HCT116 (cell line): ENCODE data around the gene PCBP3. TPM values are rescaled to one million over a fixed set of nuclear protein-coding genes. Genes with fewer than 3 reads are reported as not detected.

Experiments used
- ATAC-seq: fragments of 200-7000 bp; cut with Tn5 transposase; 2 replicates; pipeline ENCODE4 v1.9.1; 2020; ENCODE audit warnings: mild to moderate bottlenecking, moderate library complexity
- BruUV-seq: library from RNA; stranded (reverse); fragments of 400-500 nt; replicated peaks from 2 replicates; lab custom pipeline; 2021; lab: Mats Ljungman, UMichigan
- CTCF ChIA-PET: fragments of 300-600 bp; sonication (Branson Sonifier 250); formaldehyde crosslinking; loops from one replicate; lab custom pipeline; 2021; ENCODE audit warnings: antibody characterized with exemption; lab: Charles Lee
- POLR2A ChIA-PET: fragments of 300-600, 350-600 bp; sonication (Branson Sonifier 250); formaldehyde crosslinking; loops from one replicate; lab custom pipeline; 2021; ENCODE audit warnings: antibody characterized with exemption; lab: Charles Lee
- RAD21 ChIA-PET, 2 experiments: fragments of 300-600 bp; sonication (Branson Sonifier 250); formaldehyde crosslinking; loops; one replicate each; lab custom pipeline; 2023; ENCODE audit warnings: low total read pairs in 2 of 2; ENCODE audit not compliant: uncharacterized antibody in 2 of 2, unreplicated experiment in 2 of 2, low non-redundant PET in 1 of 2; lab: Charles Lee
- DNase-seq: peaks from one replicate; pipeline ENCODE4 v3.0.0-alpha.2; 2010; ENCODE audit warnings: low read depth, low spot score
- H2AFZ ChIP-seq: fragments of 200-600 bp; shearing (Covaris generic), sonication (generic); 2 replicates; pipeline ENCODE4 v1.6.1; 2017; ENCODE audit warnings: low read depth, mixed run types, mixed read lengths, antibody characterized with exemption, low read length; ENCODE audit not compliant: poor library complexity, severe bottlenecking
- H3K27ac ChIP-seq: 2 replicates; pipeline ENCODE4 v1.5.1; 2012; ENCODE audit warnings: low read depth, low read length
- H3K27me3 ChIP-seq: fragments of 200-600 bp; sonication (generic); 2 replicates; pipeline ENCODE4 v1.6.1; 2016; ENCODE audit warnings: mixed run types, low read length, mixed read lengths; ENCODE audit not compliant: insufficient read depth
- H3K36me3 ChIP-seq, 2 experiments: fragments of 200-500 bp in 1 of 2; fragments of 200-600 bp in 1 of 2; sonication (Bioruptor generic) in 1 of 2; sonication (generic) in 1 of 2; 2 replicates each; pipeline versions ENCODE4 v1.5.1 to v1.6.1; 2014 to 2016; ENCODE audit warnings: low read length in 2 of 2, inconsistent platforms in 1 of 2, mixed read lengths in 1 of 2, mixed run types in 1 of 2; ENCODE audit not compliant: insufficient read depth in 2 of 2, control insufficient read depth in 1 of 2
- H3K4me1 ChIP-seq, 2 experiments: fragments of 200-600 bp in 1 of 2; sonication (generic) in 1 of 2; 2 replicates each; pipeline versions ENCODE4 v1.5.1 to v1.6.1; 2012 to 2017; ENCODE audit warnings: low read length in 2 of 2, inconsistent platforms in 1 of 2, mild to moderate bottlenecking in 1 of 2, mixed read lengths in 1 of 2, mixed run types in 1 of 2, moderate library complexity in 1 of 2; ENCODE audit not compliant: insufficient read depth in 2 of 2, control insufficient read depth in 1 of 2
- H3K4me2 ChIP-seq: fragments of 200-600 bp; sonication (generic); 2 replicates; pipeline ENCODE4 v1.6.1; 2017; ENCODE audit warnings: mixed run types, low read length, mixed read lengths
- H3K4me3 ChIP-seq, 2 experiments: fragments of 200-600 bp in 1 of 2; sonication (generic) in 1 of 2; replicated peaks in 1 of 2; 2 replicates each; pipeline ENCODE4 v1.5.1; 2011 to 2016; ENCODE audit warnings: low read length in 2 of 2, control low read depth in 1 of 2, low read depth in 1 of 2, mild to moderate bottlenecking in 1 of 2, mixed read lengths in 1 of 2, mixed run types in 1 of 2
- H3K79me2 ChIP-seq: fragments of 200-600 bp; sonication (generic); 2 replicates; pipeline ENCODE4 v1.6.1; 2017; ENCODE audit warnings: mild to moderate bottlenecking, mixed run types, low read length, moderate library complexity, mixed read lengths; ENCODE audit not compliant: insufficient read depth
- H3K9ac ChIP-seq: fragments of 200-600 bp; sonication (generic); 2 replicates; pipeline ENCODE4 v1.6.1; 2016; ENCODE audit warnings: low read length, mixed read lengths
- H3K9me2 ChIP-seq: fragments of 200-600 bp; sonication (generic), shearing (Covaris generic); 2 replicates; pipeline ENCODE4 v1.6.1; 2017; ENCODE audit warnings: mixed run types, mild to moderate bottlenecking, moderate library complexity; ENCODE audit not compliant: insufficient read depth
- H3K9me3 ChIP-seq, 2 experiments: fragments of 200-500 bp in 1 of 2; fragments of 200-600 bp in 1 of 2; sonication (Bioruptor generic) in 1 of 2; sonication (generic) in 1 of 2; 2 replicates each; pipeline ENCODE4 v1.6.1; 2014 to 2017; ENCODE audit warnings: low read length in 2 of 2, mixed read lengths in 2 of 2, inconsistent platforms in 1 of 2, low read depth in 1 of 2, mild to moderate bottlenecking in 1 of 2, mixed run types in 1 of 2, moderate library complexity in 1 of 2; ENCODE audit not compliant: control insufficient read depth in 1 of 2, insufficient read depth in 1 of 2
- H4K20me1 ChIP-seq: fragments of 200-600 bp; sonication (generic), shearing (Covaris generic); 2 replicates; pipeline ENCODE4 v1.6.1; 2017; ENCODE audit warnings: mixed run types, mild to moderate bottlenecking, moderate library complexity; ENCODE audit not compliant: insufficient read depth
- EZH2 ChIP-seq: fragments of 200-600 bp; sonication (generic); IDR thresholded peaks from 2 replicates; pipeline ENCODE4 v1.6.1; 2017; ENCODE audit warnings: antibody characterized with exemption, mixed run types
- JUND ChIP-seq: IDR thresholded peaks from 2 replicates; pipeline ENCODE4 v1.6.1; 2012
- POLR2A ChIP-seq: IDR thresholded peaks from 2 replicates; pipeline ENCODE4 v1.7.0; 2011; ENCODE audit warnings: borderline replicate concordance; ENCODE audit not compliant: insufficient read depth, insufficient read length; ENCODE audit errors: extremely low read depth
- intact Hi-C: fragments of 100-400 bp; cut with micrococcal nuclease; formaldehyde crosslinking; loops from 2 replicates; pipeline ENCODE4 v1.10.0; 2022
- total RNA-seq: library from RNA; stranded (reverse); gene quantifications from one replicate; pipeline ENCODE4 v1.2.1, GENCODE V29; 2021; ENCODE audit not compliant: unreplicated experiment
- TF ChIP-seq, protein P1 (sequence below): IDR thresholded peaks from 2 replicates; pipeline ENCODE4 v1.6.1; 2011; ENCODE audit warnings: mild to moderate bottlenecking, low read length, moderate library complexity; ENCODE audit not compliant: insufficient replicate concordance; ENCODE audit errors: extremely low read depth

Gene PCBP3
- total RNA-seq, 1 experiment from 2014 or later, result 3.1 TPM

- H3K4me1 ChIP-seq, result peaks cover 0 to 10% of the 10 kb centered on the region in 2 experiments; a peak in 2 of 4 replicates
- H3K79me2 ChIP-seq, result no peaks in the 10 kb centered on the region
- no peak overlapping the region for H2AFZ ChIP-seq
- no TSS peak for BruUV-seq
- DNase-seq, result no peak
- ChIA-PET POLR2A (no interaction called here), CTCF (interaction anchor here (0.8 kb wide), 1 partner anchor 17 kb away, joined by 3 read pairs; no protein-coding TSS in a partner anchor), RAD21 (no interaction called here)
- H3K9ac ChIP-seq, result no peak overlapping the region
- H3K36me3 ChIP-seq, result no peaks in the 10 kb centered on the region
- TF ChIP-seq, protein P1, sequence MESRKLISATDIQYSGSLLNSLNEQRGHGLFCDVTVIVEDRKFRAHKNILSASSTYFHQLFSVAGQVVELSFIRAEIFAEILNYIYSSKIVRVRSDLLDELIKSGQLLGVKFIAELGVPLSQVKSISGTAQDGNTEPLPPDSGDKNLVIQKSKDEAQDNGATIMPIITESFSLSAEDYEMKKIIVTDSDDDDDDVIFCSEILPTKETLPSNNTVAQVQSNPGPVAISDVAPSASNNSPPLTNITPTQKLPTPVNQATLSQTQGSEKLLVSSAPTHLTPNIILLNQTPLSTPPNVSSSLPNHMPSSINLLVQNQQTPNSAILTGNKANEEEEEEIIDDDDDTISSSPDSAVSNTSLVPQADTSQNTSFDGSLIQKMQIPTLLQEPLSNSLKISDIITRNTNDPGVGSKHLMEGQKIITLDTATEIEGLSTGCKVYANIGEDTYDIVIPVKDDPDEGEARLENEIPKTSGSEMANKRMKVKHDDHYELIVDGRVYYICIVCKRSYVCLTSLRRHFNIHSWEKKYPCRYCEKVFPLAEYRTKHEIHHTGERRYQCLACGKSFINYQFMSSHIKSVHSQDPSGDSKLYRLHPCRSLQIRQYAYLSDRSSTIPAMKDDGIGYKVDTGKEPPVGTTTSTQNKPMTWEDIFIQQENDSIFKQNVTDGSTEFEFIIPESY, result no peak
- TF ChIP-seq POLR2A (no peak), JUND (no peak)
- no peak overlapping the region for H3K4me2 ChIP-seq
- no peaks in the 10 kb centered on the region for H4K20me1 ChIP-seq
- no peak overlapping the region for H3K4me3 ChIP-seq
- intact Hi-C loops, result no loop called here
- no peaks in the 10 kb centered on the region for H3K9me3 ChIP-seq
- no peak for ATAC-seq
- H3K27me3 ChIP-seq, result no peaks in the 10 kb centered on the region
- H3K9me2 ChIP-seq, result no peaks in the 10 kb centered on the region
- H3K27ac ChIP-seq, result no peak overlapping the region
Observed at GRCh38 chr21:45863751-45864150, 220.2 kb downstream of the PCBP3 start.

GRCh38 chr21:45864436-45864835, 220.9 kb downstream of the PCBP3 start:
- Histone ChIP-seq H3K79me2 (no peaks in the 10 kb centered on the region), H3K9ac (no peak overlapping the region), H3K9me2 (no peaks in the 10 kb centered on the region), H3K27ac (no peak overlapping the region), H3K4me3 (no peak overlapping the region), H3K9me3 (no peaks in the 10 kb centered on the region), H3K4me2 (no peak overlapping the region), H3K4me1 (peaks cover 0 to 10% of the 10 kb centered on the region in 2 experiments; a peak in 2 of 4 replicates), H4K20me1 (no peaks in the 10 kb centered on the region), H3K27me3 (no peaks in the 10 kb centered on the region), H3K36me3 (no peaks in the 10 kb centered on the region), H2AFZ (no peak overlapping the region)
- TF ChIP-seq EZH2, result no peak
- ATAC-seq (no peak), DNase-seq (no peak)
- ChIA-PET POLR2A (no interaction called here), RAD21 (no interaction called here), CTCF (no interaction called here)
- no TSS peak for BruUV-seq
- intact Hi-C loops, result no loop called here
